Measurements from ENCODE around the gene B4GAT1.
A peak's percentile ranks its signal among the peaks of the same experiment; 100 is the strongest.

B4GAT1 gene

GRCh38 chr11:66336234-66337102 lies 11.0 kb downstream of the B4GAT1 start, which contains the start of gene RIN1:
RIN1 (minus strand) TSS chr11:66336434; CDS start chr11:66336402, 32 bp downstream.
- peak; percentile 97 for DNase-seq (ENCODE audit: low spot score)

- DNase-seq (ENCODE audit: low spot score): peak; percentile 35
Observed at GRCh38 chr11:66335531-66336233, 11.7 kb downstream of the B4GAT1 start.

GRCh38 chr11:66334605-66335442 lies 12.6 kb downstream of the B4GAT1 start:
- DNase-seq (ENCODE audit: low spot score): no peak

GRCh38 chr11:66333896-66334604 lies 13.4 kb downstream of the B4GAT1 start:
- no peak for DNase-seq (ENCODE audit: low spot score)

GRCh38 chr11:66333220-66333877 lies 14.1 kb downstream of the B4GAT1 start:
- no peak for DNase-seq (ENCODE audit: low spot score)

GRCh38 chr11:66332371-66333219 lies 14.8 kb downstream of the B4GAT1 start:
- no peak for DNase-seq (ENCODE audit: low spot score)

- DNase-seq (ENCODE audit: low spot score): no peak
Observed at GRCh38 chr11:66331542-66332370, 15.7 kb downstream of the B4GAT1 start.

- no peak for DNase-seq (ENCODE audit: low spot score)
Observed at GRCh38 chr11:66330931-66331330, 16.5 kb downstream of the B4GAT1 start.

- no peak for DNase-seq (ENCODE audit: low spot score)
Observed at GRCh38 chr11:66329165-66329673, 18.2 kb downstream of the B4GAT1 start.

- DNase-seq (ENCODE audit: low spot score): peak; percentile 60
Observed at GRCh38 chr11:66328302-66329144, 18.9 kb downstream of the B4GAT1 start.

GRCh38 chr11:66328031-66328301 lies 19.5 kb downstream of the B4GAT1 start:
- DNase-seq (ENCODE audit: low spot score): no peak

- no peak for DNase-seq (ENCODE audit: low spot score)
Observed at GRCh38 chr11:66327171-66328030, 20.0 kb downstream of the B4GAT1 start.

GRCh38 chr11:66326261-66327111 lies 20.9 kb downstream of the B4GAT1 start:
- DNase-seq (ENCODE audit: low spot score): no peak

GRCh38 chr11:66325263-66325671 lies 22.2 kb downstream of the B4GAT1 start:
- DNase-seq (ENCODE audit: low spot score): no peak

- no peak for DNase-seq (ENCODE audit: low spot score)
Observed at GRCh38 chr11:66324664-66325063, 22.8 kb downstream of the B4GAT1 start.

GRCh38 chr11:66323684-66324083 lies 23.7 kb downstream of the B4GAT1 start:
- no peak for DNase-seq (ENCODE audit: low spot score)

All from COLO829 (cell line).